SK-MEL-5 (cell line): ENCODE results near the gene TRIM9. TPM values are rescaled to one million over a fixed set of nuclear protein-coding genes. Genes with fewer than 3 reads are reported as not detected.
"Not testable (repeated sequence)": the region's sequence is repeated elsewhere in the genome, so short reads cannot be mapped to it uniquely, and the experiment has no call there.

Source experiments
- DNase-seq: peaks from one replicate; pipeline ENCODE4 v3.0.0-alpha.2; 2016; ENCODE audit warnings: low read depth, low spot score
- in situ Hi-C: cut with HindIII; loops from 2 replicates; pipeline ENCODE4 v1.10.0; 2016; ENCODE audit warnings: low sequenced_read_pairs, high pct_unique_total_duplicates, low pct_unique_long_range_greater_than_20kb
- total RNA-seq: library from RNA; depleted of rRNA; stranded (reverse); fragments of >200 nt; shearing (Covaris generic); gene quantifications from 2 replicates; pipeline ENCODE4 v1.2.3, GENCODE V29; 2014

TRIM9 gene
- total RNA-seq, 1 experiment from 2014 or later = 8.7 TPM

- in situ Hi-C loops = no loop called here
- DNase-seq = peak; percentile 95
Measured at GRCh38 chr14:50955373-50956043, 139.4 kb downstream of the TRIM9 start.

- in situ Hi-C loops = no loop called here
- peak; percentile 61 for DNase-seq
Measured at GRCh38 chr14:50954811-50955372, 140.0 kb downstream of the TRIM9 start.

GRCh38 chr14:50953502-50953901, 141.4 kb downstream of the TRIM9 start:
- DNase-seq = no peak
- in situ Hi-C loops = no loop called here

- in situ Hi-C loops = no loop called here
- no peak for DNase-seq
Measured at GRCh38 chr14:50951032-50951431, 143.9 kb downstream of the TRIM9 start.

GRCh38 chr14:50948205-50948604, 146.7 kb downstream of the TRIM9 start:
- no peak for DNase-seq
- in situ Hi-C loops = no loop called here

- in situ Hi-C loops = no loop called here
- DNase-seq = peak; percentile 64
Measured at GRCh38 chr14:50947446-50947845, 147.5 kb downstream of the TRIM9 start.

GRCh38 chr14:50946234-50946935, 148.5 kb downstream of the TRIM9 start:
- DNase-seq = no peak

GRCh38 chr14:50944647-50945413, 150.1 kb downstream of the TRIM9 start:
- in situ Hi-C loops = no loop called here
- DNase-seq = peak; percentile 68

More at GRCh38 chr14:50946234-50946935, 148.5 kb downstream of the TRIM9 start:
- in situ Hi-C loops = no loop called here

GRCh38 chr14:50943943-50944646, 150.8 kb downstream of the TRIM9 start, which contains the start of gene PYGL:
PYGL (minus strand) TSS chr14:50944483; CDS start chr14:50944403, 80 bp downstream.
- in situ Hi-C loops = no loop called here
- DNase-seq = peak; percentile 70

GRCh38 chr14:50943261-50943942, 151.5 kb downstream of the TRIM9 start:
- in situ Hi-C loops = no loop called here
- DNase-seq = peak; percentile 79

GRCh38 chr14:50941638-50942037, 153.3 kb downstream of the TRIM9 start:
- DNase-seq, in situ Hi-C loops: not testable (repeated sequence)

GRCh38 chr14:50941151-50941550, 153.8 kb downstream of the TRIM9 start:
- in situ Hi-C loops = no loop called here
- DNase-seq = peak; percentile 96

- in situ Hi-C loops = no loop called here
- DNase-seq = no peak
Measured at GRCh38 chr14:50937800-50938199, 157.1 kb downstream of the TRIM9 start.

- in situ Hi-C loops = no loop called here
- no peak for DNase-seq
Measured at GRCh38 chr14:50937325-50937724, 157.6 kb downstream of the TRIM9 start.

GRCh38 chr14:50936882-50937281, 158.0 kb downstream of the TRIM9 start:
- no peak for DNase-seq
- in situ Hi-C loops = no loop called here

GRCh38 chr14:50936016-50936340, 158.9 kb downstream of the TRIM9 start:
- in situ Hi-C loops = no loop called here
- no peak for DNase-seq
